ENCODE data around the gene PLCG2. TPM values are rescaled to one million over a fixed set of nuclear protein-coding genes. Genes with fewer than 3 reads are reported as not detected.

PLCG2 gene
- total RNA-seq, 1 experiment from 2014 or later: 14.4 TPM

- Histone ChIP-seq H3K4me3 (ENCODE audit: low read depth, low read length) (no peak overlapping the region), H3K9me3 (no peaks in the 10 kb centered on the region), H3K36me3 (ENCODE audit: control insufficient read depth, insufficient read depth, low read length) (no peaks in the 10 kb centered on the region), H3K27me3 (replicated peaks; ENCODE audit: control insufficient read depth, insufficient read depth, low read length) (no peaks in the 10 kb centered on the region), H3K4me1 (no peaks in the 10 kb centered on the region)
- Mint-ChIP-seq H3K9me3 (ENCODE audit: unreplicated experiment) (no peaks in the 10 kb centered on the region), H3K36me3 (ENCODE audit: insufficient read depth, unreplicated experiment) (no peaks in the 10 kb centered on the region), H3K27me3 (ENCODE audit: insufficient read depth, unreplicated experiment) (no peaks in the 10 kb centered on the region), H3K4me1 (ENCODE audit: low read depth, unreplicated experiment) (no peaks in the 10 kb centered on the region), H3K4me3 (ENCODE audit: unreplicated experiment) (no peak overlapping the region), H3K27ac (ENCODE audit: unreplicated experiment) (no peak overlapping the region)
- BruUV-seq (replicated peaks): no TSS peak
- no peak for TF ChIP-seq CTCF (IDR thresholded peaks at IDR 0.05; ENCODE audit: insufficient read depth in 1 of 2, low read depth in 1 of 2, low read length in 1 of 2, severe bottlenecking in 1 of 2, unreplicated experiment in 1 of 2)
- POLR2A ChIA-PET: no interaction called here
- CTCF ChIA-PET: no interaction called here
- no peak for DNase-seq
- intact Hi-C loops (cut with micrococcal nuclease; ENCODE audit: unreplicated experiment): no loop called here
Observed at GRCh38 chr16:81807767-81808358, 28.8 kb downstream of the PLCG2 start.

- TF ChIP-seq CTCF (IDR thresholded peaks at IDR 0.05; ENCODE audit: insufficient read depth in 1 of 2, low read depth in 1 of 2, low read length in 1 of 2, severe bottlenecking in 1 of 2, unreplicated experiment in 1 of 2): no peak
- no peaks in the 10 kb centered on the region for H3K9me3 Mint-ChIP-seq (ENCODE audit: unreplicated experiment)
- H3K36me3 ChIP-seq (ENCODE audit: control insufficient read depth, insufficient read depth, low read length): no peaks in the 10 kb centered on the region
- no TSS peak for BruUV-seq (replicated peaks)
- CTCF ChIA-PET: interaction anchor here (0.9 to 1.7 kb wide), 2 partner anchors 11 to 64 kb away, joined by 3 to 4 read pairs; no protein-coding TSS in a partner anchor
- no peak overlapping the region for H3K4me3 ChIP-seq (ENCODE audit: low read depth, low read length)
- no peak for DNase-seq
- H3K36me3 Mint-ChIP-seq (ENCODE audit: insufficient read depth, unreplicated experiment): no peaks in the 10 kb centered on the region
- H3K27ac Mint-ChIP-seq (ENCODE audit: unreplicated experiment): no peak overlapping the region
- POLR2A ChIA-PET: no interaction called here
- no peaks in the 10 kb centered on the region for H3K27me3 Mint-ChIP-seq (ENCODE audit: insufficient read depth, unreplicated experiment)
- H3K4me1 ChIP-seq: no peaks in the 10 kb centered on the region
- no peaks in the 10 kb centered on the region for H3K4me1 Mint-ChIP-seq (ENCODE audit: low read depth, unreplicated experiment)
- no peak overlapping the region for H3K4me3 Mint-ChIP-seq (ENCODE audit: unreplicated experiment)
- no peaks in the 10 kb centered on the region for H3K9me3 ChIP-seq
- intact Hi-C loops (cut with micrococcal nuclease; ENCODE audit: unreplicated experiment): no loop called here
- no peaks in the 10 kb centered on the region for H3K27me3 ChIP-seq (replicated peaks; ENCODE audit: control insufficient read depth, insufficient read depth, low read length)
Observed at GRCh38 chr16:81808933-81809480, 29.9 kb downstream of the PLCG2 start.

GRCh38 chr16:81809567-81809966 is 30.5 kb downstream of the PLCG2 start:
- no peak for DNase-seq
- intact Hi-C loops (cut with micrococcal nuclease; ENCODE audit: unreplicated experiment): no loop called here
- no TSS peak for BruUV-seq (replicated peaks)
- no peaks in the 10 kb centered on the region for H3K4me1 Mint-ChIP-seq (ENCODE audit: low read depth, unreplicated experiment)
- H3K9me3 Mint-ChIP-seq (ENCODE audit: unreplicated experiment): no peaks in the 10 kb centered on the region
- H3K4me3 Mint-ChIP-seq (ENCODE audit: unreplicated experiment): no peak overlapping the region
- no peaks in the 10 kb centered on the region for H3K27me3 Mint-ChIP-seq (ENCODE audit: insufficient read depth, unreplicated experiment)
- ChIA-PET CTCF (interaction anchor here (1.7 kb wide), 1 partner anchor 64 kb away, joined by 4 read pairs; no protein-coding TSS in a partner anchor), POLR2A (interaction anchor here (0.6 kb wide), 1 partner anchor 43 kb away, joined by 4 read pairs; no protein-coding TSS in a partner anchor)
- TF ChIP-seq CTCF (IDR thresholded peaks at IDR 0.05; ENCODE audit: insufficient read depth in 1 of 2, low read depth in 1 of 2, low read length in 1 of 2, severe bottlenecking in 1 of 2, unreplicated experiment in 1 of 2): no peak
- H3K27me3 ChIP-seq (replicated peaks; ENCODE audit: control insufficient read depth, insufficient read depth, low read length): no peaks in the 10 kb centered on the region
- no peaks in the 10 kb centered on the region for H3K36me3 Mint-ChIP-seq (ENCODE audit: insufficient read depth, unreplicated experiment)
- no peaks in the 10 kb centered on the region for H3K36me3 ChIP-seq (ENCODE audit: control insufficient read depth, insufficient read depth, low read length)
- no peak overlapping the region for H3K4me3 ChIP-seq (ENCODE audit: low read depth, low read length)
- no peaks in the 10 kb centered on the region for H3K9me3 ChIP-seq
- H3K27ac Mint-ChIP-seq (ENCODE audit: unreplicated experiment): no peak overlapping the region
- H3K4me1 ChIP-seq: no peaks in the 10 kb centered on the region

Measured in Caco-2 (cell line).